SK-N-SH treated with all-trans-retinoic acid at 6 μM for 48 hours (cell line): ENCODE data around the gene CDH4.

Experiments used
- ATAC-seq: fragments of 200-7000 bp; cut with Tn5 transposase; 3 replicates; pipeline ENCODE4 v1.9.1; 2020; ENCODE audit warnings: mild to moderate bottlenecking, moderate library complexity
- ARNTL ChIP-seq: fragments of 450-650 bp; formaldehyde crosslinking; IDR thresholded peaks from 2 replicates; pipeline ENCODE4 v1.5.0; 2020; ENCODE audit warnings: low read depth, mild to moderate bottlenecking, moderate library complexity, borderline replicate concordance
- CSDC2 ChIP-seq: fragments of 250-450 bp; sonication (Bioruptor Pico); IDR thresholded peaks from 2 replicates; pipeline ENCODE4 v1.5.0; 2020; ENCODE audit warnings: mild to moderate bottlenecking, moderate library complexity
- ESRRG ChIP-seq: fragments of 250-450 bp; sonication (Bioruptor Pico); IDR thresholded peaks from 2 replicates; pipeline ENCODE4 v1.6.1; 2021; ENCODE audit warnings: mild to moderate bottlenecking
- GLIS3 ChIP-seq: fragments of 250-450 bp; sonication (Bioruptor Pico); IDR thresholded peaks from 2 replicates; pipeline ENCODE4 v1.5.0; 2020; ENCODE audit warnings: mild to moderate bottlenecking, moderate library complexity
- ISL1 ChIP-seq: fragments of 250-450 bp; sonication (Bioruptor Pico); IDR thresholded peaks from 2 replicates; pipeline ENCODE4 v2.1.2; 2022; ENCODE audit warnings: mild to moderate bottlenecking, moderate library complexity
- OSR1 ChIP-seq: fragments of 250-450 bp; sonication (Bioruptor Pico); IDR thresholded peaks from 2 replicates; pipeline ENCODE4 v1.8.0; 2022; ENCODE audit warnings: moderate library complexity, mild to moderate bottlenecking, inconsistent platforms
- PPARA ChIP-seq: fragments of 250-450 bp; sonication (Bioruptor Pico); IDR thresholded peaks from 2 replicates; pipeline ENCODE4 v1.5.0; 2020; ENCODE audit warnings: mild to moderate bottlenecking, borderline replicate concordance
- RARB ChIP-seq: fragments of 250-450 bp; sonication (Bioruptor Pico); IDR thresholded peaks from 2 replicates; pipeline ENCODE4 v1.8.0; 2021; ENCODE audit warnings: mild to moderate bottlenecking, moderate library complexity
- SNAI2 ChIP-seq: fragments of 250-450 bp; sonication (Bioruptor Pico); IDR thresholded peaks from 2 replicates; pipeline ENCODE4 v1.5.0; 2020; ENCODE audit warnings: mild to moderate bottlenecking, moderate library complexity
- TCF4 ChIP-seq: fragments of 250-450 bp; sonication (Bioruptor Pico); IDR thresholded peaks from 2 replicates; pipeline ENCODE4 v1.8.0; 2021; ENCODE audit warnings: mild to moderate bottlenecking, moderate library complexity, borderline replicate concordance
- TOX ChIP-seq: fragments of 250-450 bp; sonication (Bioruptor Pico); IDR thresholded peaks from 2 replicates; pipeline ENCODE4 v1.8.0; 2021; ENCODE audit warnings: mild to moderate bottlenecking, moderate library complexity, borderline replicate concordance
- ZC3H10 ChIP-seq: fragments of 250-450 bp; sonication (Bioruptor Pico); IDR thresholded peaks from 2 replicates; pipeline ENCODE4 v1.5.1; 2021; ENCODE audit warnings: mild to moderate bottlenecking, moderate library complexity
- ZFP3 ChIP-seq: fragments of 250-450 bp; sonication (Bioruptor Pico); IDR thresholded peaks from 2 replicates; pipeline ENCODE4 v1.5.0; 2020; ENCODE audit warnings: mild to moderate bottlenecking, moderate library complexity
- ZFP30 ChIP-seq: fragments of 450-650 bp; formaldehyde crosslinking; IDR thresholded peaks from 2 replicates; pipeline ENCODE4 v1.5.0; 2022; ENCODE audit warnings: mild to moderate bottlenecking, moderate library complexity
- ZNF565 ChIP-seq: fragments of 450-650 bp; formaldehyde crosslinking; conservative IDR thresholded peaks from 2 replicates; pipeline ENCODE4 v1.5.0; 2020; ENCODE audit warnings: low read depth, mild to moderate bottlenecking, moderate library complexity
- ZNF70 ChIP-seq: fragments of 450-650 bp; formaldehyde crosslinking; IDR thresholded peaks from 2 replicates; pipeline ENCODE4 v1.5.0; 2020; ENCODE audit warnings: mild to moderate bottlenecking, moderate library complexity
- TF ChIP-seq, protein P1 (sequence below): fragments of 250-450 bp; sonication (Bioruptor Pico); IDR thresholded peaks from 2 replicates; pipeline ENCODE4 v1.5.1; 2021; ENCODE audit warnings: mild to moderate bottlenecking, moderate library complexity
- TF ChIP-seq, protein P2 (sequence below): fragments of 250-450 bp; sonication (Bioruptor Pico); IDR thresholded peaks from 2 replicates; pipeline ENCODE4 v1.8.0; 2020; ENCODE audit warnings: mild to moderate bottlenecking, moderate library complexity, borderline replicate concordance
- TF ChIP-seq, protein P3 (sequence below): fragments of 250-450 bp; sonication (Bioruptor Pico); IDR thresholded peaks from 2 replicates; pipeline ENCODE4 v1.5.0; 2020; ENCODE audit warnings: mild to moderate bottlenecking, moderate library complexity
- TF ChIP-seq, protein P4 (sequence below): fragments of 250-450 bp; sonication (Bioruptor Pico); IDR thresholded peaks from 2 replicates; pipeline ENCODE4 v1.5.1; 2020; ENCODE audit warnings: low read depth, mild to moderate bottlenecking, moderate library complexity

The CDH4 gene

DNA sequence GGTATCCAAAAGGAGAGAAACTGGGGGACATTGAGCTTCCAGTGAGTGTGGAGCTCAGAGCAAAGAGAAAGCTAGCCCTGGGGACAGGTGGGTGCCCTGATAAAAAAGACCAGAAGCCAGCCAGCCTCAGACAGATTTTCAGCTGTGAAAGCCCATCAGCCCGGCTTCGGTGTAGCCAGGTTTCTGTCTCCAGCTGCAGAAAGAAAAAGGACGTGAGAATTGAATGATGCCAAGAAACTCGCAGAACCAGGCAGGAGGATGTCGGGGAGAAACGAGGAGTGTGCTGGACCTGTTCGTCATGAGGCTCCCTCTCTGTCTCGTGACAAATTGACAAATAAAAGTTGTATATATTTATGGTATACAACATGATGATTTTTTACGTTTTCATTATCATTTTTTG lies 63.3 kb downstream of the CDH4 start:
- no peak for TF ChIP-seq CSDC2 (CRISPR knock-in tag)
- TF ChIP-seq RARB: no peak
- no peak for TF ChIP-seq SNAI2 (CRISPR knock-in tag)
- TF ChIP-seq ZFP3 (CRISPR knock-in tag): no peak
- TF ChIP-seq TCF4 (CRISPR knock-in tag): no peak
- TF ChIP-seq, protein P1, sequence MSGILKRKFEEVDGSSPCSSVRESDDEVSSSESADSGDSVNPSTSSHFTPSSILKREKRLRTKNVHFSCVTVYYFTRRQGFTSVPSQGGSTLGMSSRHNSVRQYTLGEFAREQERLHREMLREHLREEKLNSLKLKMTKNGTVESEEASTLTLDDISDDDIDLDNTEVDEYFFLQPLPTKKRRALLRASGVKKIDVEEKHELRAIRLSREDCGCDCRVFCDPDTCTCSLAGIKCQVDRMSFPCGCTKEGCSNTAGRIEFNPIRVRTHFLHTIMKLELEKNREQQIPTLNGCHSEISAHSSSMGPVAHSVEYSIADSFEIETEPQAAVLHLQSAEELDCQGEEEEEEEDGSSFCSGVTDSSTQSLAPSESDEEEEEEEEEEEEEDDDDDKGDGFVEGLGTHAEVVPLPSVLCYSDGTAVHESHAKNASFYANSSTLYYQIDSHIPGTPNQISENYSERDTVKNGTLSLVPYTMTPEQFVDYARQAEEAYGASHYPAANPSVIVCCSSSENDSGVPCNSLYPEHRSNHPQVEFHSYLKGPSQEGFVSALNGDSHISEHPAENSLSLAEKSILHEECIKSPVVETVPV (CRISPR knock-in tag): no peak
- ATAC-seq: no peak

DNA sequence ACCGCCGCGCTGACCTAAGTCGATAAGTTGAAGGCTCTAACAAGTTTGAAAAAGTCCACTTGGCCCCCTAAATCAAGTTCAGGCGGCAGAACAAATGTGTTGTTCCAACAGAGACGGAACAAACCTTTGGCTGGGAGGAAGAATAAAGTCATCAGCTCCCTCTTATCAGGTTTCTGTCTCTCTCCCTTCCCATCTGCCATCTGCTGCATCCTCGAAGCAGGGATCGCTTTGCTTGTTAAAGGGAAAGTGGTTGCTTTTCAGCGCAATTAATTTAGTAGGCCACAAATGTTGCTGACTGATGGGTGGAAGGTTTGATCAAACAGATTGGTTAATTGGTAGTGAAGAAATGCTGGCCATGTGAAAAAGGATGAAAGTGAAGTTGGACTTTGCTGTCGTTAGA lies 64.3 kb downstream of the CDH4 start:
- TF ChIP-seq ZNF70 (CRISPR knock-in tag): no peak
- TF ChIP-seq ZFP30 (CRISPR knock-in tag): no peak
- TF ChIP-seq ZFP3 (CRISPR knock-in tag): no peak
- TF ChIP-seq ISL1 (CRISPR knock-in tag): no peak
- TF ChIP-seq PPARA (CRISPR knock-in tag): no peak
- TF ChIP-seq, protein P2, sequence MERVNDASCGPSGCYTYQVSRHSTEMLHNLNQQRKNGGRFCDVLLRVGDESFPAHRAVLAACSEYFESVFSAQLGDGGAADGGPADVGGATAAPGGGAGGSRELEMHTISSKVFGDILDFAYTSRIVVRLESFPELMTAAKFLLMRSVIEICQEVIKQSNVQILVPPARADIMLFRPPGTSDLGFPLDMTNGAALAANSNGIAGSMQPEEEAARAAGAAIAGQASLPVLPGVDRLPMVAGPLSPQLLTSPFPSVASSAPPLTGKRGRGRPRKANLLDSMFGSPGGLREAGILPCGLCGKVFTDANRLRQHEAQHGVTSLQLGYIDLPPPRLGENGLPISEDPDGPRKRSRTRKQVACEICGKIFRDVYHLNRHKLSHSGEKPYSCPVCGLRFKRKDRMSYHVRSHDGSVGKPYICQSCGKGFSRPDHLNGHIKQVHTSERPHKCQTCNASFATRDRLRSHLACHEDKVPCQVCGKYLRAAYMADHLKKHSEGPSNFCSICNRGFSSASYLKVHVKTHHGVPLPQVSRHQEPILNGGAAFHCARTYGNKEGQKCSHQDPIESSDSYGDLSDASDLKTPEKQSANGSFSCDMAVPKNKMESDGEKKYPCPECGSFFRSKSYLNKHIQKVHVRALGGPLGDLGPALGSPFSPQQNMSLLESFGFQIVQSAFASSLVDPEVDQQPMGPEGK (CRISPR knock-in tag): no peak
- TF ChIP-seq RARB: no peak
- TF ChIP-seq TOX (CRISPR knock-in tag): no peak
- no peak for TF ChIP-seq OSR1 (CRISPR knock-in tag)
- TF ChIP-seq, protein P3, sequence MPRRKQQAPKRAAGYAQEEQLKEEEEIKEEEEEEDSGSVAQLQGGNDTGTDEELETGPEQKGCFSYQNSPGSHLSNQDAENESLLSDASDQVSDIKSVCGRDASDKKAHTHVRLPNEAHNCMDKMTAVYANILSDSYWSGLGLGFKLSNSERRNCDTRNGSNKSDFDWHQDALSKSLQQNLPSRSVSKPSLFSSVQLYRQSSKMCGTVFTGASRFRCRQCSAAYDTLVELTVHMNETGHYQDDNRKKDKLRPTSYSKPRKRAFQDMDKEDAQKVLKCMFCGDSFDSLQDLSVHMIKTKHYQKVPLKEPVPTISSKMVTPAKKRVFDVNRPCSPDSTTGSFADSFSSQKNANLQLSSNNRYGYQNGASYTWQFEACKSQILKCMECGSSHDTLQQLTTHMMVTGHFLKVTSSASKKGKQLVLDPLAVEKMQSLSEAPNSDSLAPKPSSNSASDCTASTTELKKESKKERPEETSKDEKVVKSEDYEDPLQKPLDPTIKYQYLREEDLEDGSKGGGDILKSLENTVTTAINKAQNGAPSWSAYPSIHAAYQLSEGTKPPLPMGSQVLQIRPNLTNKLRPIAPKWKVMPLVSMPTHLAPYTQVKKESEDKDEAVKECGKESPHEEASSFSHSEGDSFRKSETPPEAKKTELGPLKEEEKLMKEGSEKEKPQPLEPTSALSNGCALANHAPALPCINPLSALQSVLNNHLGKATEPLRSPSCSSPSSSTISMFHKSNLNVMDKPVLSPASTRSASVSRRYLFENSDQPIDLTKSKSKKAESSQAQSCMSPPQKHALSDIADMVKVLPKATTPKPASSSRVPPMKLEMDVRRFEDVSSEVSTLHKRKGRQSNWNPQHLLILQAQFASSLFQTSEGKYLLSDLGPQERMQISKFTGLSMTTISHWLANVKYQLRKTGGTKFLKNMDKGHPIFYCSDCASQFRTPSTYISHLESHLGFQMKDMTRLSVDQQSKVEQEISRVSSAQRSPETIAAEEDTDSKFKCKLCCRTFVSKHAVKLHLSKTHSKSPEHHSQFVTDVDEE (CRISPR knock-in tag): no peak
- TF ChIP-seq TCF4 (CRISPR knock-in tag): no peak
- no peak for TF ChIP-seq ESRRG (CRISPR knock-in tag)
- TF ChIP-seq ZNF565: no peak
- TF ChIP-seq ZC3H10 (CRISPR knock-in tag): no peak
- TF ChIP-seq GLIS3 (CRISPR knock-in tag): no peak
- TF ChIP-seq, protein P4, sequence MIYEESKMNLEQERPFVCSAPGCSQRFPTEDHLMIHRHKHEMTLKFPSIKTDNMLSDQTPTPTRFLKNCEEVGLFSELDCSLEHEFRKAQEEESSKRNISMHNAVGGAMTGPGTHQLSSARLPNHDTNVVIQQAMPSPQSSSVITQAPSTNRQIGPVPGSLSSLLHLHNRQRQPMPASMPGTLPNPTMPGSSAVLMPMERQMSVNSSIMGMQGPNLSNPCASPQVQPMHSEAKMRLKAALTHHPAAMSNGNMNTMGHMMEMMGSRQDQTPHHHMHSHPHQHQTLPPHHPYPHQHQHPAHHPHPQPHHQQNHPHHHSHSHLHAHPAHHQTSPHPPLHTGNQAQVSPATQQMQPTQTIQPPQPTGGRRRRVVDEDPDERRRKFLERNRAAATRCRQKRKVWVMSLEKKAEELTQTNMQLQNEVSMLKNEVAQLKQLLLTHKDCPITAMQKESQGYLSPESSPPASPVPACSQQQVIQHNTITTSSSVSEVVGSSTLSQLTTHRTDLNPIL (CRISPR knock-in tag): no peak
- no peak for ATAC-seq

DNA sequence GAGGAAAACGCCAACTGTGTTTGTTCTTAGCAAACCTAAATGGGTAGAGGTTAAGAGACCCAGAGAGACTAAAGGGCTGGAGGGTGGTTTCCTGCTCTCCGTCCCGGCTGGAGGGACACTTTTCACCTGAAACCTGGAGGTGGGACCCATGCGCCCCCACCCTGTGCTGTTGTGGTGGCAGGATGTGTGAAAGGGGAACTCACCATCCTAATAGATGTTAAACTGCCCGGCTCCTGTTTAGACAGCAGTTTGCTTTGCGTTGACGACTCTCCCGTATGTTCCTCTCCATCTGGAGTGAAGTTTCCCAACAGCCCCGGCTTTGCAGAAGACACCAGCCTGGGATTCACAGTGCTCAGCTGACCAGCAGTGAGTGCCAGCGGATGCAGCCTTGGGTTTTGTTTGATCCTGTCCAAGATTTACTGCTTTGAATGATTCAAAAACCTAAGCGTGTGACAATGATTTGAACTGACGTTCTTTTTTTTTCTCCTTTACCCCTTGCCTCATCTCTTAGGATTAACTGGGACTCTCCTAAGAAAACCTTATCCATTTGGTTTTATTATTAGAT lies 66.0 kb downstream of the CDH4 start:
- TF ChIP-seq, protein P3 (CRISPR knock-in tag): no peak
- TF ChIP-seq ZFP3 (CRISPR knock-in tag) (no peak), ZFP30 (CRISPR knock-in tag) (no peak), ARNTL (CRISPR knock-in tag) (no peak)
- TF ChIP-seq, protein P4 (CRISPR knock-in tag): no peak
- no peak for ATAC-seq
